Body of pancreas (tissue), 4 donors: ENCODE data around the gene RNF186.

ENCODE experiments used
- POLR2A ChIP-seq, 3 donors: fragments of 450-650 bp; IDR thresholded peaks; one replicate each; pipeline ENCODE4 v1.6.1; 2016; ENCODE audit warnings: antibody characterized with exemption in 3 of 3, mild to moderate bottlenecking in 2 of 3
- TF ChIP-seq, protein P1 (sequence below), 7 experiments: fragments of 450-650 bp in 4 of 7; fragments of 200-600 bp in 3 of 7; sonication (generic) in 3 of 7; IDR thresholded peaks; one replicate each; pipeline ENCODE4 v1.5.1; 2016 to 2019; ENCODE audit warnings: antibody characterized with exemption in 7 of 7

DNA sequence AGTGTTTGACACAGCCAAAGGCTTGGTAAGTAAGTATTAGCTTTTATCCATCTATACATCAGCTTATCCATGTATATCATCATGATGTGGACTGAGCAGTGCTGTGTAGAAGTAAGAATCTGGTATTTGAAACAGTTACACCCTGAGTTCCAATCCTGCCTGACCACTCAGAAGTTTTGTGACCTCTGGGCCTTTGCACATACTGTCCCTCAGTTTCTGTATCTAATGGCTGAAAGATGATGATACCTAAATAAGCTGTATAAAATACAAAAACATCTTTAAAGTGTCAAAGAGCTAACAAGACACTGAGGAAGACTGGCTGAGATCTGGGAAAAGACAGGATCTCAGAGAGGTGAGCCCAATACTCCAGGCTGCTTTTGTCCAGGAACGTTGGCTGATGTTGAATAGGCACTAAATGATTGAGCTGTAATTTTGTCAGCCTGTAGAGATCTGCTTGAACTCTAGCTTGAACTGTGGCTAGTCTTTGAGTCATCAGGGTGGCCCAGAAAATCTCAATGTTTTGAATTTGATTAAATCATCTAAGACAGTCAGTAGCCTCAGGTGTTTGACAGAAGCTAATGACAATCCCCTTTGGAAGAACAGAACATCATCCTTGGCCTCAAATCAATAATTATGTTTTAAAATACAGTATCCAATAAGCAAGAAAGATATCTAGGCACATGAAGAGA lies 46.9 kb upstream of the RNF186 start:
- no peak for TF ChIP-seq POLR2A (IDR thresholded peaks at IDR 0.05)
- TF ChIP-seq, protein P1, sequence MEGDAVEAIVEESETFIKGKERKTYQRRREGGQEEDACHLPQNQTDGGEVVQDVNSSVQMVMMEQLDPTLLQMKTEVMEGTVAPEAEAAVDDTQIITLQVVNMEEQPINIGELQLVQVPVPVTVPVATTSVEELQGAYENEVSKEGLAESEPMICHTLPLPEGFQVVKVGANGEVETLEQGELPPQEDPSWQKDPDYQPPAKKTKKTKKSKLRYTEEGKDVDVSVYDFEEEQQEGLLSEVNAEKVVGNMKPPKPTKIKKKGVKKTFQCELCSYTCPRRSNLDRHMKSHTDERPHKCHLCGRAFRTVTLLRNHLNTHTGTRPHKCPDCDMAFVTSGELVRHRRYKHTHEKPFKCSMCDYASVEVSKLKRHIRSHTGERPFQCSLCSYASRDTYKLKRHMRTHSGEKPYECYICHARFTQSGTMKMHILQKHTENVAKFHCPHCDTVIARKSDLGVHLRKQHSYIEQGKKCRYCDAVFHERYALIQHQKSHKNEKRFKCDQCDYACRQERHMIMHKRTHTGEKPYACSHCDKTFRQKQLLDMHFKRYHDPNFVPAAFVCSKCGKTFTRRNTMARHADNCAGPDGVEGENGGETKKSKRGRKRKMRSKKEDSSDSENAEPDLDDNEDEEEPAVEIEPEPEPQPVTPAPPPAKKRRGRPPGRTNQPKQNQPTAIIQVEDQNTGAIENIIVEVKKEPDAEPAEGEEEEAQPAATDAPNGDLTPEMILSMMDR (IDR thresholded peaks at IDR 0.05), result no peak
